Brain microvascular endothelial cell (primary cell): Measurements from ENCODE around the gene ISY1.

Experiments
- DNase-seq: peaks from one replicate; pipeline ENCODE4 v3.0.0-alpha.2; 2020
- H3K27ac ChIP-seq: fragments of 250-450 bp; sonication (Bioruptor Pico); 2 replicates; pipeline ENCODE4 v1.5.1; 2020; ENCODE audit warnings: mild to moderate bottlenecking, moderate library complexity
- H3K27me3 ChIP-seq: fragments of 250-450 bp; sonication (Bioruptor Pico); replicated peaks from 2 replicates; pipeline ENCODE4 v1.5.1; 2020; ENCODE audit warnings: mild to moderate bottlenecking
- H3K36me3 ChIP-seq: fragments of 250-450 bp; sonication (Bioruptor Pico); replicated peaks from 2 replicates; pipeline ENCODE4 v1.5.1; 2020; ENCODE audit warnings: mild to moderate bottlenecking
- H3K4me3 ChIP-seq: 2 replicates; pipeline ENCODE4 v1.5.1; 2011; ENCODE audit warnings: low read depth, mild to moderate bottlenecking, control low read depth, low read length, moderate library complexity
- in situ Hi-C: cut with HindIII; loops from 2 replicates; pipeline ENCODE4 v1.10.0; 2017; ENCODE audit warnings: low sequenced_read_pairs, low pct_ligation_motif_present
- TF ChIP-seq, protein P1 (sequence below): IDR thresholded peaks from 2 replicates; pipeline ENCODE4 v1.5.1; 2011; ENCODE audit warnings: low read depth, mild to moderate bottlenecking, moderate library complexity, low read length, control low read depth, inconsistent platforms; ENCODE audit errors: missing control alignments

Gene ISY1

DNA sequence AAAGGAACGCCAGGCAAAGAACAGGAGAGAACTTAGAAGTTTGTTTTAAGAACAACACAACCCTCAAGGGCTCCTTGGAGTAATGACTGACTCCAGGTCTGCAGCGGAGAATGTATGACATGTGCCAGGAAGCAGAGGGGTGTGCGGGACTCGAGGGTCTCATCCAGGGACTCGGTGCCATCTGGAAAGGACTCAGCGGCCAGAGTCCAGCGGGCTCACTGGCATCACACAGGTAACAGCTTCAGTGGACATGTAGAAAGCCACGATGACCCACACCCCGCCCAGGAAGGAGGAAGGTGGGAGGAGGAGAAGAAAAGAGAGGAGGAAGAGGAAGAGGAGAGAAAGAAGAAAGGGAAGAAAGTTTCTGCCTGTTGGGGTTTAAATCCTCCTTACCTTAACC lies 78.8 kb downstream of the ISY1 start:
- DNase-seq, result no peak
- Histone ChIP-seq H3K27me3 (no peaks in the 10 kb centered on the region), H3K36me3 (no peaks in the 10 kb centered on the region), H3K4me3 (no peak overlapping the region), H3K27ac (no peak overlapping the region)
- TF ChIP-seq, protein P1, sequence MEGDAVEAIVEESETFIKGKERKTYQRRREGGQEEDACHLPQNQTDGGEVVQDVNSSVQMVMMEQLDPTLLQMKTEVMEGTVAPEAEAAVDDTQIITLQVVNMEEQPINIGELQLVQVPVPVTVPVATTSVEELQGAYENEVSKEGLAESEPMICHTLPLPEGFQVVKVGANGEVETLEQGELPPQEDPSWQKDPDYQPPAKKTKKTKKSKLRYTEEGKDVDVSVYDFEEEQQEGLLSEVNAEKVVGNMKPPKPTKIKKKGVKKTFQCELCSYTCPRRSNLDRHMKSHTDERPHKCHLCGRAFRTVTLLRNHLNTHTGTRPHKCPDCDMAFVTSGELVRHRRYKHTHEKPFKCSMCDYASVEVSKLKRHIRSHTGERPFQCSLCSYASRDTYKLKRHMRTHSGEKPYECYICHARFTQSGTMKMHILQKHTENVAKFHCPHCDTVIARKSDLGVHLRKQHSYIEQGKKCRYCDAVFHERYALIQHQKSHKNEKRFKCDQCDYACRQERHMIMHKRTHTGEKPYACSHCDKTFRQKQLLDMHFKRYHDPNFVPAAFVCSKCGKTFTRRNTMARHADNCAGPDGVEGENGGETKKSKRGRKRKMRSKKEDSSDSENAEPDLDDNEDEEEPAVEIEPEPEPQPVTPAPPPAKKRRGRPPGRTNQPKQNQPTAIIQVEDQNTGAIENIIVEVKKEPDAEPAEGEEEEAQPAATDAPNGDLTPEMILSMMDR, result no peak
- in situ Hi-C loops, result no loop called here

DNA sequence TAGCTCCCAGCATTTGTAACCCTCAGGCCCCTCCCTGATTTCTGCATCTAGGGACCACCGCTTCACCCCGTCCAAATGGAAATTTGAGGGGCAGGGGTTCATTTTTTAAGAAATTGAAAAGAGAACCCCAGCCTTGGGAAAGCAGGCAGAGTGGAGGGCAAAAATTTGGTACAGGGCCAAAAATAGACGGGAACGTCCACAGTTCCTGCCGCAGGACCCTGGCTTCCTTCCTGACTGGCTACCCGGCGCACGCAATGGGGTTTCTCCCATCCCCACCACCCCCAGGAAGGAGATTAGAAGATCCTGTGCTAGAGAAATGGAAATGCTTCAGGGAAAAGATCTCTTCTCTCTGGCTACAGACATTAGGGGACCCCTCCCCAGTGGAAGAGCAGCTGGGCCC lies 79.4 kb downstream of the ISY1 start:
- H3K4me3 ChIP-seq, result no peak overlapping the region
- no peaks in the 10 kb centered on the region for H3K36me3 ChIP-seq
- in situ Hi-C loops, result no loop called here
- TF ChIP-seq, protein P1, result no peak
- H3K27me3 ChIP-seq, result no peaks in the 10 kb centered on the region
- no peak overlapping the region for H3K27ac ChIP-seq
- no peak for DNase-seq

DNA sequence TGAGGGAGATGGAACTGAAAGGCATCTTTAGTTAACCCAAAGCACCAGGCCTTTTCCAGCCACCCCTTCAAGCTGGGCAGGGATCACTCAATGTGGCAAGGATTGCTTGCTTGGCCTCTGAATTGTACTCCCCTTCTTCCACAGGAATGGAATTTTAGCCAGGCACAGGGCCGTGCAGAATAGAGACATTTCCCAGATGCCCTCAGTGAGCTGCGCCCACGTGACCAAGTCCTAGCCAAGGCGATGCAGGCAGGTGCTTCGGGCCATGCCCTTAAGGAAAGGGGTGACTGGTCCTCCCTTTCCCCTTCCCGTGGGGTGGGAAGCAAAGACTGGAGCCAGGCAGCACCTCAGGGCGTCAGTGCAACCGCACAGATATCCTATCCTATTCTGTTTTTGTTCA lies 82.4 kb downstream of the ISY1 start:
- H3K36me3 ChIP-seq, result no peaks in the 10 kb centered on the region
- no peak overlapping the region for H3K27ac ChIP-seq
- TF ChIP-seq, protein P1, result no peak
- H3K4me3 ChIP-seq, result no peak overlapping the region
- DNase-seq, result no peak
- in situ Hi-C loops, result no loop called here
- H3K27me3 ChIP-seq, result no peaks in the 10 kb centered on the region
